Suprapubic skin (tissue), 4 donors: ENCODE measurements around the gene CADPS.

Source experiments
- CTCF ChIP-seq, 2 donors: fragments of 200-600 bp in 1 of 2; fragments of 450-650 bp in 1 of 2; sonication (generic) in 1 of 2; IDR thresholded peaks; one replicate each; pipeline ENCODE4 v1.5.1; 2016 to 2019; ENCODE audit warnings: antibody characterized with exemption in 2 of 2, mild to moderate bottlenecking in 1 of 2, moderate library complexity in 1 of 2
- POLR2A ChIP-seq, 2 donors: fragments of 450-650 bp; IDR thresholded peaks; one replicate each; pipeline ENCODE4 v1.6.1; 2017; ENCODE audit warnings: antibody characterized with exemption in 2 of 2, mild to moderate bottlenecking in 2 of 2, moderate library complexity in 2 of 2
- POLR2AphosphoS5 ChIP-seq, 3 donors: sonication (generic); formaldehyde crosslinking; IDR thresholded peaks; one replicate each; pipeline ENCODE4 v1.6.1; 2017; ENCODE audit warnings: antibody characterized with exemption in 3 of 3

DNA sequence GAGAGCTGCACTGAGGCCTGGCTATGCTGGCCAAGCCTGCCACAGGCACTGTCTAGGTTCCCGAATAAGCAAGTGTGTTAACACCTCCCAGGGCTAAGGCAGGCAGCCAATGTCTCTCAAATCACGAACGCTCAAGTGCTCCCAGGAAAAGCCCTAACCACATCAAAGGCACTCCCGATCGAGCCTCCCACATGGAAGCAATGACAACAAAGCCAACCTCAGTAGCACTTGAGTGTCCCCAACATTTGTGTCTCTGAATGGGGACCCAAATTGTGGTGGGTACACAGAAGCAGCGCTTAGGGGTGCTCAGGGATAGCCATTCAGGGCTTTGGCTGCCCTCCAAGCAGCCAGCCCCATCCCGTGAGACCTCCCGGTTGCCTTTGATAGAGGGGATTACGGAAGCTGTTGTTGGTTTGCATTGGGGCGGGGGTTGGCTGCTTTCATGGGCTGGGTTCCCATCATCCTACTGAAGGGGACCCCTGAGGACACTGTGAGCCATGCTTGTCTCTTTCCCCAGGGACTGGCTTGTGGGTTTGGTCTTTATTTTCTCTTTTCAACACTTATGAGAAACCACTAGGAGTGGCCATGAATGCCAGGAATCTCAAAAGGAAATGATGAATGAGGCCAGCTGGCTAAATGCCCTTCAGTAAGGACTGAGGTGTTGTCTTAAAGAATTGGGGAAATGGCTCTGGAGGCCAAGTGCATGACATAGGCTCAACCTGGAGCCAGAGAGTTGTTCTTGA lies 267.8 kb downstream of the CADPS start:
- no peak for TF ChIP-seq CTCF (IDR thresholded peaks at IDR 0.05)
- no peak for TF ChIP-seq POLR2A (IDR thresholded peaks at IDR 0.05)
- TF ChIP-seq POLR2AphosphoS5 (IDR thresholded peaks at IDR 0.05), result no peak
